ENCODE measurements around the gene NOS1.

DNA sequence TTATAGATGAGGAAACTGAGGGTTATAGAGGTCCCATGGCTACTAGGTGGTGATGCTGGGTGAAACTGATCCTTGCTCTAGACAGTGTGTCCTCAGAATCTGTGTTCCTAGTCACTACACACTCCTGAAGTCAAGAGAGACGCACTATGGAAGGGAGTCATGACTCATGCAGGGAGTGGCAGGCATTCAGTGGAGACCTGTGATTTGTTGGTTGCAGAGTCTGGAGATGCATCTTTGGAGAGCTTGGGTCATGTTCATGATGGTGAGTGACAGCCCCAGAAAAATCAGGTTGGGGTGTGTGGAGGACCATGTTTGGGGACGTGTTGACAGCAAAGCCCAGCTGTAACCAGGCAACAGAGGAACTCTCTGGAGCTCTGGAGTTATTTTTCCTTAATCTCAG, 133.2 kb downstream of the NOS1 start:
- TF ChIP-seq CREB1 (CRISPR knock-in tag; IDR thresholded peaks at IDR 0.05; ENCODE audit: low read depth): no peak
- TF ChIP-seq, protein P1, sequence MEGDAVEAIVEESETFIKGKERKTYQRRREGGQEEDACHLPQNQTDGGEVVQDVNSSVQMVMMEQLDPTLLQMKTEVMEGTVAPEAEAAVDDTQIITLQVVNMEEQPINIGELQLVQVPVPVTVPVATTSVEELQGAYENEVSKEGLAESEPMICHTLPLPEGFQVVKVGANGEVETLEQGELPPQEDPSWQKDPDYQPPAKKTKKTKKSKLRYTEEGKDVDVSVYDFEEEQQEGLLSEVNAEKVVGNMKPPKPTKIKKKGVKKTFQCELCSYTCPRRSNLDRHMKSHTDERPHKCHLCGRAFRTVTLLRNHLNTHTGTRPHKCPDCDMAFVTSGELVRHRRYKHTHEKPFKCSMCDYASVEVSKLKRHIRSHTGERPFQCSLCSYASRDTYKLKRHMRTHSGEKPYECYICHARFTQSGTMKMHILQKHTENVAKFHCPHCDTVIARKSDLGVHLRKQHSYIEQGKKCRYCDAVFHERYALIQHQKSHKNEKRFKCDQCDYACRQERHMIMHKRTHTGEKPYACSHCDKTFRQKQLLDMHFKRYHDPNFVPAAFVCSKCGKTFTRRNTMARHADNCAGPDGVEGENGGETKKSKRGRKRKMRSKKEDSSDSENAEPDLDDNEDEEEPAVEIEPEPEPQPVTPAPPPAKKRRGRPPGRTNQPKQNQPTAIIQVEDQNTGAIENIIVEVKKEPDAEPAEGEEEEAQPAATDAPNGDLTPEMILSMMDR (conservative IDR thresholded peaks at IDR 0.05; ENCODE audit: low read depth in 2 of 2): no peak
- no peak for TF ChIP-seq POLR2AphosphoS5 (IDR thresholded peaks at IDR 0.05; ENCODE audit: low read depth)
- TF ChIP-seq EZH2 (IDR thresholded peaks at IDR 0.05; ENCODE audit: low read depth, unreplicated experiment): no peak
- TF ChIP-seq JUNB (IDR thresholded peaks at IDR 0.05; ENCODE audit: unreplicated experiment): no peak
- TF ChIP-seq, protein P2, sequence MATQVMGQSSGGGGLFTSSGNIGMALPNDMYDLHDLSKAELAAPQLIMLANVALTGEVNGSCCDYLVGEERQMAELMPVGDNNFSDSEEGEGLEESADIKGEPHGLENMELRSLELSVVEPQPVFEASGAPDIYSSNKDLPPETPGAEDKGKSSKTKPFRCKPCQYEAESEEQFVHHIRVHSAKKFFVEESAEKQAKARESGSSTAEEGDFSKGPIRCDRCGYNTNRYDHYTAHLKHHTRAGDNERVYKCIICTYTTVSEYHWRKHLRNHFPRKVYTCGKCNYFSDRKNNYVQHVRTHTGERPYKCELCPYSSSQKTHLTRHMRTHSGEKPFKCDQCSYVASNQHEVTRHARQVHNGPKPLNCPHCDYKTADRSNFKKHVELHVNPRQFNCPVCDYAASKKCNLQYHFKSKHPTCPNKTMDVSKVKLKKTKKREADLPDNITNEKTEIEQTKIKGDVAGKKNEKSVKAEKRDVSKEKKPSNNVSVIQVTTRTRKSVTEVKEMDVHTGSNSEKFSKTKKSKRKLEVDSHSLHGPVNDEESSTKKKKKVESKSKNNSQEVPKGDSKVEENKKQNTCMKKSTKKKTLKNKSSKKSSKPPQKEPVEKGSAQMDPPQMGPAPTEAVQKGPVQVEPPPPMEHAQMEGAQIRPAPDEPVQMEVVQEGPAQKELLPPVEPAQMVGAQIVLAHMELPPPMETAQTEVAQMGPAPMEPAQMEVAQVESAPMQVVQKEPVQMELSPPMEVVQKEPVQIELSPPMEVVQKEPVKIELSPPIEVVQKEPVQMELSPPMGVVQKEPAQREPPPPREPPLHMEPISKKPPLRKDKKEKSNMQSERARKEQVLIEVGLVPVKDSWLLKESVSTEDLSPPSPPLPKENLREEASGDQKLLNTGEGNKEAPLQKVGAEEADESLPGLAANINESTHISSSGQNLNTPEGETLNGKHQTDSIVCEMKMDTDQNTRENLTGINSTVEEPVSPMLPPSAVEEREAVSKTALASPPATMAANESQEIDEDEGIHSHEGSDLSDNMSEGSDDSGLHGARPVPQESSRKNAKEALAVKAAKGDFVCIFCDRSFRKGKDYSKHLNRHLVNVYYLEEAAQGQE (IDR thresholded peaks at IDR 0.05; ENCODE audit: unreplicated experiment): no peak
- TF ChIP-seq, protein P3, sequence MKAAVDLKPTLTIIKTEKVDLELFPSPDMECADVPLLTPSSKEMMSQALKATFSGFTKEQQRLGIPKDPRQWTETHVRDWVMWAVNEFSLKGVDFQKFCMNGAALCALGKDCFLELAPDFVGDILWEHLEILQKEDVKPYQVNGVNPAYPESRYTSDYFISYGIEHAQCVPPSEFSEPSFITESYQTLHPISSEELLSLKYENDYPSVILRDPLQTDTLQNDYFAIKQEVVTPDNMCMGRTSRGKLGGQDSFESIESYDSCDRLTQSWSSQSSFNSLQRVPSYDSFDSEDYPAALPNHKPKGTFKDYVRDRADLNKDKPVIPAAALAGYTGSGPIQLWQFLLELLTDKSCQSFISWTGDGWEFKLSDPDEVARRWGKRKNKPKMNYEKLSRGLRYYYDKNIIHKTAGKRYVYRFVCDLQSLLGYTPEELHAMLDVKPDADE (IDR thresholded peaks at IDR 0.05): no peak
- TF ChIP-seq EZH2phosphoT487 (IDR thresholded peaks at IDR 0.05; ENCODE audit: unreplicated experiment): no peak
